GM21367 (cell line): ENCODE results near the gene LAMA1.
"Not testable (repeated sequence)": the region's sequence is repeated elsewhere in the genome, so short reads cannot be mapped to it uniquely, and the experiment has no call there.

Experiments used
- ATAC-seq: cut with Tn5 transposase; IDR thresholded peaks from one replicate; pipeline ENCODE4 v1.9.1; 2021; ENCODE audit not compliant: unreplicated experiment

Gene LAMA1

GRCh38 chr18:7117390-7118355 is at the start of gene LAMA1:
TSS of gene LAMA1 (minus strand) at chr18:7117797. CDS start at chr18:7117720, 77 bp downstream.
- ATAC-seq, result no peak

GRCh38 chr18:7165846-7166393 is 48.3 kb upstream of the LAMA1 start:
- no peak for ATAC-seq

GRCh38 chr18:7164323-7165004 is 46.9 kb upstream of the LAMA1 start:
- no peak for ATAC-seq

GRCh38 chr18:7158216-7158615 is 40.6 kb upstream of the LAMA1 start:
- no peak for ATAC-seq

- ATAC-seq, result no peak
These were observed 40.2 kb upstream of the LAMA1 start for GRCh38 chr18:7157760-7158159.

- ATAC-seq, result no peak
These were observed 38.3 kb upstream of the LAMA1 start for GRCh38 chr18:7155887-7156286.

GRCh38 chr18:7155092-7155491 is 37.5 kb upstream of the LAMA1 start:
- ATAC-seq, result no peak

- no peak for ATAC-seq
These were observed 34.8 kb upstream of the LAMA1 start for GRCh38 chr18:7152440-7152839.

- ATAC-seq, result no peak
These were observed 29.8 kb upstream of the LAMA1 start for GRCh38 chr18:7147399-7147798.

GRCh38 chr18:7146067-7146466 is 28.5 kb upstream of the LAMA1 start:
- no peak for ATAC-seq

GRCh38 chr18:7144921-7145320 is 27.3 kb upstream of the LAMA1 start:
- not testable (repeated sequence) for ATAC-seq

- ATAC-seq, result no peak
These were observed 23.7 kb upstream of the LAMA1 start for GRCh38 chr18:7141287-7141686.

- ATAC-seq, result no peak
These were observed 21.8 kb upstream of the LAMA1 start for GRCh38 chr18:7139409-7139808.

- no peak for ATAC-seq
These were observed 15.6 kb upstream of the LAMA1 start for GRCh38 chr18:7133181-7133580.

- no peak for ATAC-seq
These were observed 15.0 kb upstream of the LAMA1 start for GRCh38 chr18:7132356-7133150.

- ATAC-seq, result no peak
These were observed 4.8 kb upstream of the LAMA1 start for GRCh38 chr18:7122376-7122775.

GRCh38 chr18:7116792-7117389 is 706 bp downstream of the LAMA1 start:
- ATAC-seq, result no peak

- ATAC-seq, result no peak
These were observed 1.4 kb downstream of the LAMA1 start for GRCh38 chr18:7116001-7116730.

- ATAC-seq, result no peak
These were observed 4.7 kb downstream of the LAMA1 start for GRCh38 chr18:7112936-7113335.

- no peak for ATAC-seq
These were observed 6.5 kb downstream of the LAMA1 start for GRCh38 chr18:7111134-7111533.
